NOMO-1 treated with DMSO at 0.1 percent for 48 hours (cell line): ENCODE results near the gene CEP170.
A peak's percentile ranks its signal among the peaks of the same experiment; 100 is the strongest.

Experiments
- DNase-seq: peaks from one replicate; lab custom pipeline; 2025; ENCODE audit not compliant: unreplicated experiment; lab: John Stamatoyannopoulos, UW

The CEP170 gene

GRCh38 chr1:243268751-243269460, 13.8 kb upstream of the CEP170 start:
- DNase-seq: no peak

- peak; percentile 87 for DNase-seq
Observed at GRCh38 chr1:243267914-243268653, 13.0 kb upstream of the CEP170 start.

- DNase-seq: peak; percentile 72
Observed at GRCh38 chr1:243267471-243267880, 12.4 kb upstream of the CEP170 start.

- DNase-seq: no peak
Observed at GRCh38 chr1:243266231-243266630, 11.2 kb upstream of the CEP170 start.

GRCh38 chr1:243264717-243265116, 9.6 kb upstream of the CEP170 start:
- peak; percentile 83 for DNase-seq

- DNase-seq: no peak
Observed at GRCh38 chr1:243261390-243261789, 6.3 kb upstream of the CEP170 start.

- no peak for DNase-seq
Observed at GRCh38 chr1:243260221-243260880, 5.3 kb upstream of the CEP170 start.

- DNase-seq: no peak
Observed at GRCh38 chr1:243258731-243259130, 3.6 kb upstream of the CEP170 start.

GRCh38 chr1:243257189-243257588, 2.1 kb upstream of the CEP170 start:
- DNase-seq: no peak

- no peak for DNase-seq
Observed at GRCh38 chr1:243256590-243256989, 1.5 kb upstream of the CEP170 start.

- DNase-seq: peak; percentile 98
Observed at GRCh38 chr1:243255791-243256512, 871 bp upstream of the CEP170 start, which contains the start of gene SDCCAG8. TSS of gene SDCCAG8 (plus strand) at chr1:243256041. CDS start at chr1:243256174, 133 bp downstream.

GRCh38 chr1:243254233-243254926, 701 bp downstream of the CEP170 start:
- DNase-seq: peak; percentile 30

GRCh38 chr1:243253926-243254232, 1.2 kb downstream of the CEP170 start:
- peak; percentile 27 for DNase-seq

GRCh38 chr1:243253211-243253925, 1.7 kb downstream of the CEP170 start:
- DNase-seq: no peak

- no peak for DNase-seq
Observed at GRCh38 chr1:243251539-243251938, 3.5 kb downstream of the CEP170 start.

- no peak for DNase-seq
Observed at GRCh38 chr1:243250102-243250501, 5.0 kb downstream of the CEP170 start.

GRCh38 chr1:243249214-243249613, 5.9 kb downstream of the CEP170 start:
- DNase-seq: no peak

GRCh38 chr1:243247901-243248300, 7.2 kb downstream of the CEP170 start:
- no peak for DNase-seq

- DNase-seq: peak; percentile 89
Observed at GRCh38 chr1:243246916-243247315, 8.2 kb downstream of the CEP170 start.

- DNase-seq: peak; percentile 47
Observed at GRCh38 chr1:243244432-243244841, 10.6 kb downstream of the CEP170 start.
